ENCODE measurements around the gene CRELD1.
A peak's percentile ranks its signal among the peaks of the same experiment; 100 is the strongest.
"Not testable (repeated sequence)": the region's sequence is repeated elsewhere in the genome, so short reads cannot be mapped to it uniquely, and the experiment has no call there.

The CRELD1 gene

GRCh38 chr3:9934993-9935392, 1.4 kb downstream of the CRELD1 start:
- DNase-seq (ENCODE audit: low read depth in 2 of 2) = no peak

- no peak for DNase-seq (ENCODE audit: low read depth in 2 of 2)
These were observed 2.4 kb downstream of the CRELD1 start for GRCh38 chr3:9935966-9936510.

- no peak for DNase-seq (ENCODE audit: low read depth in 2 of 2)
These were observed 4.0 kb downstream of the CRELD1 start for GRCh38 chr3:9937486-9938238.

GRCh38 chr3:9938966-9939365, 5.3 kb downstream of the CRELD1 start:
- DNase-seq (ENCODE audit: low read depth in 2 of 2) = no peak

GRCh38 chr3:9939906-9940305, 6.3 kb downstream of the CRELD1 start:
- DNase-seq (ENCODE audit: low read depth in 2 of 2) = not testable (repeated sequence)

- DNase-seq (ENCODE audit: low read depth in 2 of 2) = no peak
These were observed 7.1 kb downstream of the CRELD1 start for GRCh38 chr3:9940746-9941145.

- no peak for DNase-seq (ENCODE audit: low read depth in 2 of 2)
These were observed 8.5 kb downstream of the CRELD1 start for GRCh38 chr3:9942164-9942563.

- no peak for DNase-seq (ENCODE audit: low read depth in 2 of 2)
These were observed 9.5 kb downstream of the CRELD1 start for GRCh38 chr3:9942934-9943690.

- no peak for DNase-seq (ENCODE audit: low read depth in 2 of 2)
These were observed 10.6 kb downstream of the CRELD1 start for GRCh38 chr3:9944271-9944670.

GRCh38 chr3:9945358-9945757, 11.7 kb downstream of the CRELD1 start:
- no peak for DNase-seq (ENCODE audit: low read depth in 2 of 2)

GRCh38 chr3:9946112-9947024, 12.7 kb downstream of the CRELD1 start:
- peak; percentile 59 to 68 for DNase-seq (ENCODE audit: low read depth in 2 of 2)

- DNase-seq (ENCODE audit: low read depth in 2 of 2) = no peak
These were observed 13.7 kb downstream of the CRELD1 start for GRCh38 chr3:9947025-9947995.

- no peak for DNase-seq (ENCODE audit: low read depth in 2 of 2)
These were observed 15.0 kb downstream of the CRELD1 start for GRCh38 chr3:9948586-9948985.

- no peak for DNase-seq (ENCODE audit: low read depth in 2 of 2)
These were observed 15.5 kb downstream of the CRELD1 start for GRCh38 chr3:9949115-9949514.

- DNase-seq (ENCODE audit: low read depth in 2 of 2) = no peak
These were observed 16.0 kb downstream of the CRELD1 start for GRCh38 chr3:9949626-9950025.

GRCh38 chr3:9951126-9951525, 17.5 kb downstream of the CRELD1 start:
- no peak for DNase-seq (ENCODE audit: low read depth in 2 of 2)

GRCh38 chr3:9951598-9951961, 17.9 kb downstream of the CRELD1 start:
- no peak for DNase-seq (ENCODE audit: low read depth in 2 of 2)

GRCh38 chr3:9951962-9952805, 18.6 kb downstream of the CRELD1 start, which contains the start of gene PRRT3:
Gene PRRT3, minus strand, starts transcription at chr3:9952408. Its CDS starts 2,293 bp downstream, at chr3:9950115.
- no peak for DNase-seq (ENCODE audit: low read depth in 2 of 2)

- DNase-seq (ENCODE audit: low read depth in 2 of 2) = no peak
These were observed 21.5 kb downstream of the CRELD1 start for GRCh38 chr3:9955067-9955502.
